ENCODE measurements around the gene RNF220.

Gene RNF220

DNA sequence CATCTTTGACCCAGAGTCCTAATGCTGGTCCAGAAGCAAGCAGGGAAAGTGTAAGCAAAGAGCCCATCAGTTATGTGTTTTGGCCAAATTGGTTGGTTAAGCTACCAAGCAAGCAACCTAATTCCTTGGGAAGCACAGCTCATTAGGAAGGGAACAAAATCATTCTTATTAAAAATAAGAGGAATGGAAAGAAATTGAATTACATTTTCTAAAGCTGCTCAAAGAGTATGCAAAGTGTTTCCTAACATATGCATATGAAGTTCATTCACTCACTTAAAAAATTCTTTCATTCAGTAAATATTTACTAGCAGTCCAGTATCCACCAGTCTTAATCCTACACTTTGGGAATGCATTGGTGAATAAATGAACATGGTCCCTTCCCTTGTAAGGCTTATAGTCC lies 71.8 kb downstream of the RNF220 start:
- TF ChIP-seq, protein P1, sequence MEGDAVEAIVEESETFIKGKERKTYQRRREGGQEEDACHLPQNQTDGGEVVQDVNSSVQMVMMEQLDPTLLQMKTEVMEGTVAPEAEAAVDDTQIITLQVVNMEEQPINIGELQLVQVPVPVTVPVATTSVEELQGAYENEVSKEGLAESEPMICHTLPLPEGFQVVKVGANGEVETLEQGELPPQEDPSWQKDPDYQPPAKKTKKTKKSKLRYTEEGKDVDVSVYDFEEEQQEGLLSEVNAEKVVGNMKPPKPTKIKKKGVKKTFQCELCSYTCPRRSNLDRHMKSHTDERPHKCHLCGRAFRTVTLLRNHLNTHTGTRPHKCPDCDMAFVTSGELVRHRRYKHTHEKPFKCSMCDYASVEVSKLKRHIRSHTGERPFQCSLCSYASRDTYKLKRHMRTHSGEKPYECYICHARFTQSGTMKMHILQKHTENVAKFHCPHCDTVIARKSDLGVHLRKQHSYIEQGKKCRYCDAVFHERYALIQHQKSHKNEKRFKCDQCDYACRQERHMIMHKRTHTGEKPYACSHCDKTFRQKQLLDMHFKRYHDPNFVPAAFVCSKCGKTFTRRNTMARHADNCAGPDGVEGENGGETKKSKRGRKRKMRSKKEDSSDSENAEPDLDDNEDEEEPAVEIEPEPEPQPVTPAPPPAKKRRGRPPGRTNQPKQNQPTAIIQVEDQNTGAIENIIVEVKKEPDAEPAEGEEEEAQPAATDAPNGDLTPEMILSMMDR (IDR thresholded peaks at IDR 0.05; ENCODE audit: low read depth, low read length, missing control alignments) = no peak
- Histone ChIP-seq H3K27me3 (replicated peaks) (no peaks in the 10 kb centered on the region), H3K27ac (no peak overlapping the region), H3K36me3 (replicated peaks) (no peaks in the 10 kb centered on the region), H3K4me3 (ENCODE audit: low read depth, low read length) (no peak overlapping the region)
- no peak for DNase-seq
- in situ Hi-C loops (cut with HindIII; ENCODE audit: low pct_ligation_motif_present, low sequenced_read_pairs) = no loop called here

DNA sequence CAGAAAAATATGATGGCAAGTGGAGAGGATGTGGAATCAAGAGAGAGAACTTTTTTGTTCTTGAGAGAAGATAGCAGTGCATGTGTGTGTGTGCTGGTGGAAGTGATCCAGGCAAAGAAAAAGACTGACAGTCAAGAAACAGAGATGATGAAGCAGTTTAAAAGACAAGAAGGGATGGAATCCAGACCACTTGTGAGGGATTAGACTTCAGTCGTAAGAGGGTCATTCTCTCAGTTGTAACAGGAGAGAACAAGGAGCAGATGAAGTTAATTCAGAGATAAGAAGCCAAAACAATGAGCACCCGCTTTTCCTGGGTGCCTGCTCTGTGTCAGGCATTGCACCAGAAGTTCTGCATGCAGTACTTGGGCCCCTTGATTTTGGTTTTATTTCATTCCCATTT lies 76.6 kb downstream of the RNF220 start:
- no peak for DNase-seq
- TF ChIP-seq, protein P1 (IDR thresholded peaks at IDR 0.05; ENCODE audit: low read depth, low read length, missing control alignments) = no peak
- Histone ChIP-seq H3K27ac (no peak overlapping the region), H3K27me3 (replicated peaks) (no peaks in the 10 kb centered on the region), H3K4me3 (ENCODE audit: low read depth, low read length) (no peak overlapping the region), H3K36me3 (replicated peaks) (no peaks in the 10 kb centered on the region)
- in situ Hi-C loops (cut with HindIII; ENCODE audit: low pct_ligation_motif_present, low sequenced_read_pairs) = no loop called here

DNA sequence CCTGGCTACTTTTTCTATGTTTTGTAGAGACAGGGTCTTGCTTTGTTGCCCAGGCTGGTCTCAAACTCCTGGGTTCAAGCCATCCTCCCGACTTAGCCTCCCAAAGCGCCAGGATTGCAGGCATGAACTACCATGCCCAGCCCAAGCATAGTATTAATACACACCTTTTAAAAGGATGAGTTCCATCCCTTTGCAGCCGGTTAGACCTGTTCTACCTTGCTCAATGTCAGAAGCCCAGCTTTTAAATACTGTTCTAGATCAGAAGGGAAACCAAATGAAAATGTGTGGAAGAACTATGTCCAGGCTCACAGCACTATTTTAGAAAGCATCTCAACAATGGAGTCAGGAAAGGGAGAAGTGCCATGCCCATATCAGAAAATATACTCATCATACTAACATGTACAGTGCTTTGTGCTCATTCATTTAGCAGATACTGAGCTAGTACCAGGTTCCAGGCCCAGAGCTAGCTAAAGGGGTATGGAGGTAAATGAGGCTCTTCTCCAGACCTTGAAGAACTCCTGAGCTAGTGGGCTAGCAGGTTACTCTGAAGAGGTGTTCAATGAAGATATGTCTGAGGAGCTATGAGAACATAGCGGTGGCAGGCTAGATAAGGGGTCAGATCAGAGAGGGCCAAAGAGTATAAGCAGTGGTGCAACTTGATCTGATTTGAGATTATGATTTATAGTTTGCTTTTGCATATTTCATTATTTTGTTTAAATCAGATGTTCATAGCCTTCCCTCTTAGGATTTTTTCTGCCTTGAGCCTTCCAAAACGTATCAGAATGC lies 78.2 kb downstream of the RNF220 start:
- in situ Hi-C loops (cut with HindIII; ENCODE audit: low pct_ligation_motif_present, low sequenced_read_pairs) = no loop called here
- Histone ChIP-seq H3K27ac (no peak overlapping the region), H3K36me3 (replicated peaks) (no peaks in the 10 kb centered on the region), H3K4me3 (ENCODE audit: low read depth, low read length) (no peak overlapping the region), H3K27me3 (replicated peaks) (no peaks in the 10 kb centered on the region)
- TF ChIP-seq, protein P1 (IDR thresholded peaks at IDR 0.05; ENCODE audit: low read depth, low read length, missing control alignments) = no peak
- no peak for DNase-seq

DNA sequence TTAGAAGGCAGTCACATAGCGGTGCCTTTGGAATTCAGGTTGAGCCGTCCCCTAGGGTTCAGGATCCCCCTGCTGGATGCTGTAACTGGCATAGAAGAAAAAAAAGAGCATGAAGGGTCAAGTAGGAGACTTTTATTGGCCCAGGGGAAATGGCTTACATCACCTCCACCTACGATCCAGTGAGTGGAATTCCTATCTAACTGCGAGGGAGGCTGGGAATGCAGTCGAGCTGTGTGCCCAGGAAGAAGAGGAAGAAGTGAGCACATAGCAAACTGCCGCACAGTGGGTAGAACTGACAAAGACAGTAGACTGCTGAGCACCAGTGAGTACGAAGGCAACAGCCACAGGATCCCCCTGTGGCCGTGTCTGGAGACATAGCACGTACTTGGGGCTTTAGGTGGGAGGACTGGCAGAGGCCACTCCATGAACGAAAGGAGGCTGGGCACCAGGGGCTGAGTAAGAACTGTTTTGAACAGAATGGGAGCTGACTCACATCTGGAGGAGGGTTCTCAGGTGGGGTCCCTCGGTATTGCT lies 79.2 kb downstream of the RNF220 start:
- Histone ChIP-seq H3K27me3 (replicated peaks) (no peaks in the 10 kb centered on the region), H3K27ac (no peak overlapping the region), H3K36me3 (replicated peaks) (no peaks in the 10 kb centered on the region), H3K4me3 (ENCODE audit: low read depth, low read length) (no peak overlapping the region)
- DNase-seq = peak; percentile 27
- TF ChIP-seq, protein P1 (IDR thresholded peaks at IDR 0.05; ENCODE audit: low read depth, low read length, missing control alignments) = peak; percentile 15
- in situ Hi-C loops (cut with HindIII; ENCODE audit: low pct_ligation_motif_present, low sequenced_read_pairs) = no loop called here

DNA sequence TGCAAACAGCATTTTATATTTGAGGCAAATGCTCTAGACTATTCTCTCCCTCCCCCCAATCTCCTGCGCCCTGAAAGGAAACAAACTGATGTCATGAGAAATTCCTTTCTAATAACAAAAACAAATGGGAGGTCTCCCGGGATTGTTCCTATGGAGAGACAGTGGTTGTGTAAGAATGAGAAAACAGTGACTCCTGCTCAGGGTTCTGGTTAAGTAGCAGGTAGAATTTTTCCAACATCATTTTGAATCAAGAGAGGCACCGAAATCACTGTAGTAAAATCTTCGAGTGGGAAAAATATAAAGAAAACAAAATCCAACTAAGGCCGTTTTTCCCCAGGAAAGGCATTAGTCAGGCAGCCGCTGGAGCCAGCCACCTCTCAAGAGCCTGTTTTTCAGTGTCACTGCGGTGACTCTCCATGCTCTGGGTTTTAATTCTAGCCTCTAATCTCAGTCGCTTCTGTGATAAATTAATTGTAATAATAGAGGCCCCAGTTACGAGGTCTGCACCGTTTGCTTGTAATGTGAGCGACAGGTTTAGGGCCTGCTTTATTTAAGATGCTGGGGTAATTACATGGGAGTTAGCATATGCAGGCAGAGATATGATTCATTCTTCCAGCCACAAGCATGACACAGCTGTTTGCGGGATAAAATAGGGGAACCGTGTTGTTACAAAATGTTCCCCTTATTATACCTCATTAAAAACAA lies 80.3 kb downstream of the RNF220 start:
- DNase-seq = peak; percentile 83
- TF ChIP-seq, protein P1 (IDR thresholded peaks at IDR 0.05; ENCODE audit: low read depth, low read length, missing control alignments) = no peak
- Histone ChIP-seq H3K27me3 (replicated peaks) (no peaks in the 10 kb centered on the region), H3K27ac (peak overlapping the region; percentile 96), H3K4me3 (ENCODE audit: low read depth, low read length) (peak overlapping the region; percentile 24), H3K36me3 (replicated peaks) (no peaks in the 10 kb centered on the region)
- in situ Hi-C loops (cut with HindIII; ENCODE audit: low pct_ligation_motif_present, low sequenced_read_pairs) = no loop called here
